ENCODE data around the gene SRSF8.

SRSF8 gene

DNA sequence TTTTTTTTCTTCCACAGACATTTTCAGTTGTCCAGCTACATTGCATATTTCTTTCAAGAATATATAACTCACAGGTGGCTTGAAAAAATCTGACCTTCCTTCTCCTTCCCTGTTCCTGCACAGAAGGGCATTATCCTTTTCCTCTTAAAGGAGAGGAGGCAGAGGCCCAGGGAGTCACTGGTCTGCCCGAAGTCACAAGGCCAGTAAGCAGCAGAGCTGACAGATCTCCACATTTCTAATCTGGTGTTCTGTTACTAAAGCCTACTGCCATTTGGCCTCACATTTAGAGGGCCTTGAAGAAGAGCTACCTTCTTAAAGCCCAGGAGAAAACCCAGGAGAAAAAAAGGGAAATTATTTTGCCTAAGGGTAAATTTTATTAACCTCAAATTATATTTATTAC is 35.2 kb downstream of the SRSF8 start:
- Histone ChIP-seq H3K36me3 (ENCODE audit: control insufficient read depth, insufficient read depth, low read length) (no peaks in the 10 kb centered on the region), H3K4me3 (replicated peaks; ENCODE audit: low read depth, low read length) (no peak overlapping the region), H3K27me3 (replicated peaks; ENCODE audit: control insufficient read depth, insufficient read depth, low read length) (no peaks in the 10 kb centered on the region)
- TF ChIP-seq CTCF (IDR thresholded peaks at IDR 0.05; ENCODE audit: insufficient read depth, low read length, poor library complexity, severe bottlenecking): no peak
- DNase-seq (ENCODE audit: extremely low read depth, insufficient read length): no peak

DNA sequence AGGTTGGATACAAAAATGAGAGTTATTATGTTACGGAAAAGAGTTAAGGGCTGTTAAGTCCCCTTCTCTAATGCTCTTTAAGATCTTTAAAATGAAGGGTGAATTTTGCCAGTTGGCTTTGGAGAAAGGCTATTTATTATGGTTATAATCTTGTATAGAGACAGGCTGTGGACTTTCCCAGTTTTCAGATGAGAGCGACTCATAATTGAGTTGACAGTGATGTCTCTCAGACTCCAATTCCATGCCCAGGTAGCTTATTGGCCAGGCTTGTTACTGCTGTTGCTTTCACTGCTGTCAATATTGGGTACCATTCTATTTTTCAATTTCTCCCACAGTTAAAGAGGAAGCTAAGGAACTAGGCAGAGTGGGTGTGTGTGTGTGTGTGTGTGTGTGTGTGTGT is 36.0 kb downstream of the SRSF8 start:
- no peak for TF ChIP-seq CTCF (IDR thresholded peaks at IDR 0.05; ENCODE audit: insufficient read depth, low read length, poor library complexity, severe bottlenecking)
- no peaks in the 10 kb centered on the region for H3K36me3 ChIP-seq (ENCODE audit: control insufficient read depth, insufficient read depth, low read length)
- no peak overlapping the region for H3K4me3 ChIP-seq (replicated peaks; ENCODE audit: low read depth, low read length)
- no peaks in the 10 kb centered on the region for H3K27me3 ChIP-seq (replicated peaks; ENCODE audit: control insufficient read depth, insufficient read depth, low read length)
- no peak for DNase-seq (ENCODE audit: extremely low read depth, insufficient read length)

- no peak for DNase-seq (ENCODE audit: extremely low read depth, insufficient read length)
- no peaks in the 10 kb centered on the region for H3K36me3 ChIP-seq (ENCODE audit: control insufficient read depth, insufficient read depth, low read length)
- no peak overlapping the region for H3K4me3 ChIP-seq (replicated peaks; ENCODE audit: low read depth, low read length)
- TF ChIP-seq CTCF (IDR thresholded peaks at IDR 0.05; ENCODE audit: insufficient read depth, low read length, poor library complexity, severe bottlenecking): no peak
- H3K27me3 ChIP-seq (replicated peaks; ENCODE audit: control insufficient read depth, insufficient read depth, low read length): no peaks in the 10 kb centered on the region
Measured at GRCh38 chr11:95103701-95104100, 37.0 kb downstream of the SRSF8 start.

- no peak for TF ChIP-seq CTCF (IDR thresholded peaks at IDR 0.05; ENCODE audit: insufficient read depth, low read length, poor library complexity, severe bottlenecking)
- no peaks in the 10 kb centered on the region for H3K27me3 ChIP-seq (replicated peaks; ENCODE audit: control insufficient read depth, insufficient read depth, low read length)
- H3K4me3 ChIP-seq (replicated peaks; ENCODE audit: low read depth, low read length): no peak overlapping the region
- H3K36me3 ChIP-seq (ENCODE audit: control insufficient read depth, insufficient read depth, low read length): no peaks in the 10 kb centered on the region
- no peak for DNase-seq (ENCODE audit: extremely low read depth, insufficient read length)
Measured at GRCh38 chr11:95104121-95104830, 37.6 kb downstream of the SRSF8 start.

DNA sequence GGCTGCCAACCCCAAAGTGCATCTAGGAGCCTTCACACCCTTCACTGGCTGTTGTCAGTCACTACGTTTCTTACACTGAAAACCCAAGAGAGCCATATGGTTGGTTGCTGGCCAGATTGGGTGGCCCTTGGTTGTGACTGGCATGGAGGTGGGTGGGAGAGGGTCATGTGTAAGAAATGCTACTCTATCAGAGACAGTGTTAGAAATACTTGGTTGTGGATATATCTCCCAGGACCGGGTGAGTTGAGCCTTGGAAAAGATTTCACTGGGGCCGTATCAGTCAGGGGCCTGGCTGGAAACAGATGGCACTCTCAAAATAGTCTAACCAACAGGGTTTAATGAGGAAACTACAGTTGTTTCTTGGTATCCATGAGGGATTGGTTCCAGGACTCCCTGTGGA is 38.1 kb downstream of the SRSF8 start:
- no peak for TF ChIP-seq CTCF (IDR thresholded peaks at IDR 0.05; ENCODE audit: insufficient read depth, low read length, poor library complexity, severe bottlenecking)
- no peaks in the 10 kb centered on the region for H3K36me3 ChIP-seq (ENCODE audit: control insufficient read depth, insufficient read depth, low read length)
- no peaks in the 10 kb centered on the region for H3K27me3 ChIP-seq (replicated peaks; ENCODE audit: control insufficient read depth, insufficient read depth, low read length)
- H3K4me3 ChIP-seq (replicated peaks; ENCODE audit: low read depth, low read length): no peak overlapping the region
- no peak for DNase-seq (ENCODE audit: extremely low read depth, insufficient read length)

- Histone ChIP-seq H3K36me3 (ENCODE audit: control insufficient read depth, insufficient read depth, low read length) (no peaks in the 10 kb centered on the region), H3K4me3 (replicated peaks; ENCODE audit: low read depth, low read length) (no peak overlapping the region), H3K27me3 (replicated peaks; ENCODE audit: control insufficient read depth, insufficient read depth, low read length) (no peaks in the 10 kb centered on the region)
- DNase-seq (ENCODE audit: extremely low read depth, insufficient read length): no peak
- no peak for TF ChIP-seq CTCF (IDR thresholded peaks at IDR 0.05; ENCODE audit: insufficient read depth, low read length, poor library complexity, severe bottlenecking)
Measured at GRCh38 chr11:95108159-95108611, 41.5 kb downstream of the SRSF8 start.

Measured in GM06990 (cell line).